GM23248 (cell line): ENCODE measurements around the gene KCNMB4.

Source experiments
- EZH2 ChIP-seq: fragments of 200-600 bp; sonication (generic); IDR thresholded peaks from 2 replicates; pipeline ENCODE4 v1.6.1; 2018; ENCODE audit warnings: antibody characterized with exemption, mild to moderate bottlenecking; ENCODE audit not compliant: insufficient read depth, poor library complexity, severe bottlenecking
- EZH2phosphoT487 ChIP-seq: fragments of 200-600 bp; sonication (generic); IDR thresholded peaks from 2 replicates; pipeline ENCODE4 v1.6.1; 2018; ENCODE audit warnings: antibody characterized with exemption, moderate library complexity, mild to moderate bottlenecking, low read depth; ENCODE audit not compliant: insufficient read depth

DNA sequence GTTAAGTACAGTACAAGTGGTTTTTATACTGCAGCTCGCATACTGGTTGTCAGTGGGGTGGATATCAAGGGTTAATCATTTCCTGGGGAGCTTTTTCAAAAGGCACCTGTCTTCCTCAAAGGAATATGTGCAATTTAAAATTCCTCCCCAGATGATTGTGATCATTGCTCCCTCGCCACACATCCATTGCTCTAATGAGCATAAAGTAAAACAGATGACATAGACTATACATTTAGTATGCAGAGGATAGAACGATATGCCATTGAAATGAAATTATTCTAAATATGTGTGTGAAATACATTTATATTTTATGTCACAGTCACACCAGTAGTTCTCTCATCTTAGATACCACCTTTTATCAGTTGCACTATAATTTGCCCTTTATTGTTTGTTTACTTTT is 36.4 kb upstream of the KCNMB4 start:
- TF ChIP-seq EZH2phosphoT487 (no peak), EZH2 (no peak)
